K562 (cell line): Measurements from ENCODE around the gene SLC6A6. TPM values are rescaled to one million over a fixed set of nuclear protein-coding genes. Genes with fewer than 3 reads are reported as not detected.

Source experiments
- CBX3 ChIP-seq, 2 experiments: IDR thresholded peaks; 1 replicate in 1 of 2; 2 replicates in 1 of 2; pipeline ENCODE4 v1.6.1; 2012; ENCODE audit warnings: inconsistent platforms in 2 of 2, low read length in 2 of 2, borderline replicate concordance in 1 of 2, control low read depth in 1 of 2
- DMBX1 ChIP-seq: fragments of 250-450 bp; sonication (Bioruptor Pico); IDR thresholded peaks from 2 replicates; pipeline ENCODE4 v1.8.0; 2022; ENCODE audit warnings: inconsistent platforms, mild to moderate bottlenecking, moderate library complexity, borderline replicate concordance
- EWSR1 ChIP-seq: fragments of 450-650 bp; IDR thresholded peaks from 2 replicates; pipeline ENCODE4 v1.6.1; 2018; ENCODE audit warnings: borderline replicate concordance, mild to moderate bottlenecking, low read depth, moderate library complexity; ENCODE audit not compliant: partially characterized antibody
- GABPA ChIP-seq: fragments of 200-800 bp; sonication (Bioruptor generic); conservative IDR thresholded peaks from 2 replicates; pipeline ENCODE4 v1.6.1; 2016; ENCODE audit warnings: low read depth, missing genetic modification characterization, missing compliant biosample characterization
- HDAC3 ChIP-seq: fragments of 450-650 bp; IDR thresholded peaks from 2 replicates; pipeline ENCODE4 v1.6.1; 2018; ENCODE audit warnings: borderline replicate concordance, mild to moderate bottlenecking, moderate library complexity; ENCODE audit not compliant: partially characterized antibody
- HMGXB4 ChIP-seq: sonication (generic); formaldehyde crosslinking; IDR thresholded peaks from 2 replicates; pipeline ENCODE4 v1.8.1; 2023; ENCODE audit warnings: mild to moderate bottlenecking, missing genetic modification reagents
- LEF1 ChIP-seq: fragments of 450-650 bp; IDR thresholded peaks from 2 replicates; pipeline ENCODE4 v1.6.1; 2016; ENCODE audit warnings: mild to moderate bottlenecking
- MYNN ChIP-seq, 2 experiments: sonication (generic); formaldehyde crosslinking in 1 of 2; IDR thresholded peaks; 2 replicates each; pipeline versions ENCODE4 v1.5.0 to v1.6.1; 2016 to 2020; ENCODE audit warnings: antibody characterized with exemption in 1 of 2, missing genetic modification reagents in 1 of 2
- NBN ChIP-seq: fragments of 450-650 bp; IDR thresholded peaks from 2 replicates; pipeline ENCODE4 v1.6.1; 2016; ENCODE audit warnings: low read depth, mild to moderate bottlenecking
- NELFE ChIP-seq: IDR thresholded peaks from 2 replicates; pipeline ENCODE4 v1.6.1; 2011; ENCODE audit warnings: mild to moderate bottlenecking; ENCODE audit not compliant: insufficient read depth, insufficient read length
- PML ChIP-seq: IDR thresholded peaks from 2 replicates; pipeline ENCODE4 v1.6.1; 2012; ENCODE audit warnings: low read length, inconsistent platforms
- POLR2B ChIP-seq: fragments of 450-650 bp; IDR thresholded peaks from 2 replicates; pipeline ENCODE4 v1.6.1; 2018; ENCODE audit warnings: low read depth; ENCODE audit not compliant: partially characterized antibody
- TAF15 ChIP-seq: fragments of 200-400 bp; formaldehyde crosslinking; IDR thresholded peaks from 2 replicates; pipeline ENCODE4 v1.6.1; 2017; ENCODE audit warnings: mild to moderate bottlenecking, low read depth, low read length, moderate library complexity
- TBP ChIP-seq: optimal IDR thresholded peaks from 2 replicates; pipeline ENCODE3; 2011; ENCODE audit warnings: low read depth, low read length, improper control_type of control experiment
- TFAP4 ChIP-seq: sonication (generic); formaldehyde crosslinking; IDR thresholded peaks from 2 replicates; pipeline ENCODE4 v1.8.0; 2022; ENCODE audit warnings: missing genetic modification reagents, mild to moderate bottlenecking, moderate library complexity, borderline replicate concordance
- VEZF1 ChIP-seq: fragments of 200-800 bp; sonication (Bioruptor generic); IDR thresholded peaks from 2 replicates; pipeline ENCODE4 v1.6.1; 2017; ENCODE audit warnings: missing genetic modification characterization, missing compliant biosample characterization
- ZC3H11A ChIP-seq: IDR thresholded peaks from 2 replicates; pipeline ENCODE4 v1.6.1; 2012; ENCODE audit warnings: low read depth, low read length, improper control_type of control experiment
- ZNF644 ChIP-seq: fragments of 200-800 bp; sonication (Bioruptor generic); IDR thresholded peaks from 2 replicates; pipeline ENCODE4 v1.6.1; 2016; ENCODE audit warnings: low read depth, missing genetic modification characterization, missing compliant biosample characterization
- polyA plus RNA-seq, 8 experiments: library from polyadenylated mRNA; depleted of rRNA in 4 of 8; stranded (reverse) in 5 of 8; unstranded in 3 of 8; fragments of >200 nt; fragmentation: Nextera tagmentation in 2 of 8; fragmentation: Illumina TruSeq in 1 of 8; extraction: Ambion mirVana in 2 of 8; extraction: Trizol in 1 of 8; gene quantifications; 2 replicates each; pipeline versions ENCODE4 v1.2.1 to v1.2.3, GENCODE V29; 2011 to 2014; ENCODE audit warnings: inconsistent platforms in 1 of 8, missing spikeins in 1 of 8
- total RNA-seq, 7 experiments: library from RNA; depleted of rRNA in 6 of 7; stranded (reverse); fragments of >200 nt in 6 of 7; fragmentation: Illumina TruSeq in 2 of 7; extraction: Trizol in 2 of 7; gene quantifications; 2 replicates each; pipeline versions ENCODE4 v1.2.1 to v1.2.3, GENCODE V29; 2011 to 2021; ENCODE audit warnings: low replicate concordance in 1 of 7
- TF ChIP-seq, protein P1 (sequence below): fragments of 450-650 bp; IDR thresholded peaks from 2 replicates; pipeline ENCODE4 v1.6.1; 2017; ENCODE audit warnings: mild to moderate bottlenecking, moderate library complexity
- TF ChIP-seq, protein P2 (sequence below): fragments of 450-650 bp; IDR thresholded peaks from 2 replicates; pipeline ENCODE4 v1.7.1; 2018; ENCODE audit warnings: mild to moderate bottlenecking, low read depth; ENCODE audit not compliant: partially characterized antibody

SLC6A6 gene
- total and polyA plus RNA-seq, 9 of the 15 experiments (the other 6 are each of a cell fraction or from before 2014, with no cell fraction given) = 12.3 to 203 (median 93.2) TPM

DNA sequence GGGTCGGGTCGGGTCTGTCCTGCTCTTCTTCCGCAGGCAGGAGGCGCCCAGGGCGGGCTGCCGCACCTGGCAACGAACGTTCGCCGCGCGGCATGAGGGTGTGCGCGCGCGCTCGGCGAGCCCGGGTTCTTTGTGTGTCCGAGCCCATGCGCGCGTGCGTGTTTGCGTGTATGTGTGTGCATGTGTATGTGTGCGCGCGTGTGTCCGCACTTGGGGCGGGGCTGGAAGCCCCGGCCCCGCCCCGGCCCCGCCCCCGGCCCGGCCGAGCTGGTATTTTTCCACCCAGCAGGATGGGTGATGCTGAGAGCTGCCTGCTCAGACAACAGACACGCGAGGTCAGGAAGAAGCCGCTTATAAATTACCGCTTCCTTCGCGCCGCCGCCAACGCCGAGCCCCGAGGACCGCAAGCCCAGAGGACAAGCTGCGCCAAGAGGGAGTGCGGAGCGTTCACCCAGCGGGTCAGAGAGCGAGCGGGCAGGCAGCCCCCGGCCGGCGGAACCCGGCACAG, at the start of gene SLC6A6 (continued):
- TF ChIP-seq CBX3 (IDR thresholded peaks at IDR 0.05; ENCODE audit: borderline replicate concordance in 1 of 2, low read length in 2 of 2) = peak in 1 of 2 experiments; percentile 81; a peak in 1 of 3 replicates
- TF ChIP-seq NELFE = no peak
- peak; percentile 83 for TF ChIP-seq TBP
- TF ChIP-seq TFAP4 (CRISPR knock-in tag) = peak; percentile 68; the same call in 1 of the 2 replicates
- TF ChIP-seq ZNF644 = 0 out of 2 replicates have a peak, but pooled peaks have one; percentile 58
- TF ChIP-seq, protein P1, sequence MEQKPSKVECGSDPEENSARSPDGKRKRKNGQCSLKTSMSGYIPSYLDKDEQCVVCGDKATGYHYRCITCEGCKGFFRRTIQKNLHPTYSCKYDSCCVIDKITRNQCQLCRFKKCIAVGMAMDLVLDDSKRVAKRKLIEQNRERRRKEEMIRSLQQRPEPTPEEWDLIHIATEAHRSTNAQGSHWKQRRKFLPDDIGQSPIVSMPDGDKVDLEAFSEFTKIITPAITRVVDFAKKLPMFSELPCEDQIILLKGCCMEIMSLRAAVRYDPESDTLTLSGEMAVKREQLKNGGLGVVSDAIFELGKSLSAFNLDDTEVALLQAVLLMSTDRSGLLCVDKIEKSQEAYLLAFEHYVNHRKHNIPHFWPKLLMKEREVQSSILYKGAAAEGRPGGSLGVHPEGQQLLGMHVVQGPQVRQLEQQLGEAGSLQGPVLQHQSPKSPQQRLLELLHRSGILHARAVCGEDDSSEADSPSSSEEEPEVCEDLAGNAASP = no peak
- TF ChIP-seq, protein P2, sequence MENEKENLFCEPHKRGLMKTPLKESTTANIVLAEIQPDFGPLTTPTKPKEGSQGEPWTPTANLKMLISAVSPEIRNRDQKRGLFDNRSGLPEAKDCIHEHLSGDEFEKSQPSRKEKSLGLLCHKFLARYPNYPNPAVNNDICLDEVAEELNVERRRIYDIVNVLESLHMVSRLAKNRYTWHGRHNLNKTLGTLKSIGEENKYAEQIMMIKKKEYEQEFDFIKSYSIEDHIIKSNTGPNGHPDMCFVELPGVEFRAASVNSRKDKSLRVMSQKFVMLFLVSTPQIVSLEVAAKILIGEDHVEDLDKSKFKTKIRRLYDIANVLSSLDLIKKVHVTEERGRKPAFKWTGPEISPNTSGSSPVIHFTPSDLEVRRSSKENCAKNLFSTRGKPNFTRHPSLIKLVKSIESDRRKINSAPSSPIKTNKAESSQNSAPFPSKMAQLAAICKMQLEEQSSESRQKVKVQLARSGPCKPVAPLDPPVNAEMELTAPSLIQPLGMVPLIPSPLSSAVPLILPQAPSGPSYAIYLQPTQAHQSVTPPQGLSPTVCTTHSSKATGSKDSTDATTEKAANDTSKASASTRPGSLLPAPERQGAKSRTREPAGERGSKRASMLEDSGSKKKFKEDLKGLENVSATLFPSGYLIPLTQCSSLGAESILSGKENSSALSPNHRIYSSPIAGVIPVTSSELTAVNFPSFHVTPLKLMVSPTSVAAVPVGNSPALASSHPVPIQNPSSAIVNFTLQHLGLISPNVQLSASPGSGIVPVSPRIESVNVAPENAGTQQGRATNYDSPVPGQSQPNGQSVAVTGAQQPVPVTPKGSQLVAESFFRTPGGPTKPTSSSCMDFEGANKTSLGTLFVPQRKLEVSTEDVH = peak; percentile 58
- TF ChIP-seq POLR2B = peak; percentile 63
- peak; percentile 85; the same call in 1 of the 2 replicates for TF ChIP-seq NBN
- no peak for TF ChIP-seq EWSR1
- peak; percentile 42; the same call in 1 of the 2 replicates for TF ChIP-seq PML
- no peak for TF ChIP-seq DMBX1 (CRISPR knock-in tag)
- TF ChIP-seq TAF15 = no peak
- TF ChIP-seq HMGXB4 (CRISPR knock-in tag) = no peak
- TF ChIP-seq LEF1 = no peak
- no peak for TF ChIP-seq ZC3H11A
- no peak for TF ChIP-seq HDAC3
- peak; percentile 83 for TF ChIP-seq VEZF1 (CRISPR knock-in tag)
- TF ChIP-seq MYNN (IDR thresholded peaks at IDR 0.05) = peak; percentile 59
- TF ChIP-seq MYNN (CRISPR knock-in tag; IDR thresholded peaks at IDR 0.05) = no peak
- TF ChIP-seq GABPA (tag) = no peak
